DND-41 (cell line): Measurements from ENCODE around the gene LCA5L.

ENCODE experiments used
- ATAC-seq: fragments of 200-7000 bp; cut with Tn5 transposase; 3 replicates; pipeline ENCODE4 v1.9.1; 2021; ENCODE audit warnings: low read depth; ENCODE audit not compliant: insufficient read depth
- DNase-seq: peaks from one replicate; pipeline ENCODE4 v3.0.0-alpha.2; 2020
- H2AFZ ChIP-seq: 2 replicates; pipeline ENCODE4 v1.6.0; 2012; ENCODE audit warnings: low read depth, low read length
- H3K27ac ChIP-seq: 2 replicates; pipeline ENCODE4 v1.5.1; 2012; ENCODE audit warnings: low read length, inconsistent platforms
- H3K27me3 ChIP-seq: fragments of 200-600 bp; sonication (generic); 2 replicates; pipeline ENCODE4 v1.6.0; 2012; ENCODE audit warnings: low read length, mild to moderate bottlenecking, inconsistent platforms; ENCODE audit not compliant: insufficient read depth, poor library complexity
- H3K36me3 ChIP-seq: 2 replicates; pipeline ENCODE4 v1.5.1; 2012; ENCODE audit warnings: low read length, inconsistent platforms; ENCODE audit not compliant: insufficient read depth
- H3K4me1 ChIP-seq: 2 replicates; pipeline ENCODE4 v1.5.1; 2012; ENCODE audit warnings: mild to moderate bottlenecking, low read length; ENCODE audit not compliant: insufficient read depth
- H3K4me2 ChIP-seq: 2 replicates; pipeline ENCODE4 v1.6.0; 2012; ENCODE audit warnings: mild to moderate bottlenecking, moderate library complexity, low read length, inconsistent platforms; ENCODE audit not compliant: insufficient read depth
- H3K4me3 ChIP-seq, 2 experiments: fragments of 200-600 bp in 1 of 2; shearing (Covaris generic) in 1 of 2; 2 replicates each; pipeline ENCODE4 v1.5.1; 2012 to 2016; ENCODE audit warnings: inconsistent platforms in 2 of 2, low read length in 2 of 2, mild to moderate bottlenecking in 2 of 2, low read depth in 1 of 2, moderate library complexity in 1 of 2
- H3K79me2 ChIP-seq: 2 replicates; pipeline ENCODE4 v1.6.0; 2012; ENCODE audit warnings: low read length, inconsistent platforms; ENCODE audit not compliant: insufficient read depth
- H3K9ac ChIP-seq: 2 replicates; pipeline ENCODE4 v1.6.0; 2012; ENCODE audit warnings: low read depth, mild to moderate bottlenecking, inconsistent platforms, low read length, moderate library complexity
- H3K9me3 ChIP-seq: 2 replicates; pipeline ENCODE4 v1.5.1; 2012; ENCODE audit warnings: low read length, moderate library complexity, mild to moderate bottlenecking, inconsistent platforms; ENCODE audit not compliant: insufficient read depth, severe bottlenecking
- H4K20me1 ChIP-seq: 2 replicates; pipeline ENCODE4 v1.6.0; 2012; ENCODE audit warnings: low read length; ENCODE audit not compliant: insufficient read depth
- CTCF ChIP-seq: IDR thresholded peaks from 2 replicates; pipeline ENCODE4 v1.5.1; 2012; ENCODE audit warnings: borderline replicate concordance, low read length, moderate library complexity, mild to moderate bottlenecking; ENCODE audit not compliant: poor library complexity, severe bottlenecking; ENCODE audit errors: extremely low read depth
- EZH2 ChIP-seq: IDR thresholded peaks from 3 replicates; pipeline ENCODE4 v1.6.1; 2012; ENCODE audit warnings: borderline replicate concordance, low read depth, mild to moderate bottlenecking, moderate library complexity, low read length, inconsistent platforms; ENCODE audit not compliant: severe bottlenecking

The LCA5L gene

GRCh38 chr21:39479164-39479813 is 33.7 kb upstream of the LCA5L start:
- H3K9ac ChIP-seq = no peak overlapping the region
- no peaks in the 10 kb centered on the region for H4K20me1 ChIP-seq
- H3K36me3 ChIP-seq = no peaks in the 10 kb centered on the region
- no peak overlapping the region for H3K27ac ChIP-seq
- DNase-seq (no peak), ATAC-seq (no peak)
- no peaks in the 10 kb centered on the region for H3K79me2 ChIP-seq
- no peaks in the 10 kb centered on the region for H3K27me3 ChIP-seq
- no peaks in the 10 kb centered on the region for H3K9me3 ChIP-seq
- no peak overlapping the region for H3K4me3 ChIP-seq
- no peaks in the 10 kb centered on the region for H3K4me1 ChIP-seq
- TF ChIP-seq EZH2 (no peak), CTCF (no peak)
- no peak overlapping the region for H2AFZ ChIP-seq
- no peak overlapping the region for H3K4me2 ChIP-seq

DNA sequence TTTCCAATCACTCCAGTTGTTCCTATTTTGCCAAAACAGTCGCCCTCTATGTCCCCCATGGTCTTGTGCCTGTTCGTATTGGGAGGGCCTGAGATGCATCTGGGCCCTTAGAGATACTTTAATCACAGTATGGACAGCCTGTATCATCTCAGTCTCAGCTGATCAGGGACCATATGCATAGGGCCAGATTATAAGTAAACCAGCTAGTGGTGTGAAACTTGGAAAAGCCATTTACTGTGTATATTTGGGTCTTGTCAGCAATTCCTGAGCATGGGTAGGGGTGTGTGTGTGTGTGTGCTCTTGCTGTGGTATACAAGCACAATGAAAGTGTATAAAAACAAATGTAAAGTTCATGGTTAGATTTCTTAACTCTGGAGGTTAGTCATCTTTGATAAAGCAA is 29.0 kb upstream of the LCA5L start:
- H4K20me1 ChIP-seq = peaks cover 2% of the 10 kb centered on the region; the same call in 1 of the 2 replicates
- TF ChIP-seq EZH2 (no peak), CTCF (no peak)
- no peak for ATAC-seq

GRCh38 chr21:39472786-39473185 is 27.2 kb upstream of the LCA5L start:
- H3K4me3 ChIP-seq = no peak overlapping the region
- no peak overlapping the region for H3K27ac ChIP-seq
- no peaks in the 10 kb centered on the region for H3K27me3 ChIP-seq
- H3K9me3 ChIP-seq = no peaks in the 10 kb centered on the region
- H3K4me1 ChIP-seq = no peaks in the 10 kb centered on the region
- no peak overlapping the region for H3K9ac ChIP-seq
- ATAC-seq (no peak), DNase-seq (no peak)
- TF ChIP-seq CTCF = no peak
- no peak for TF ChIP-seq EZH2
- no peaks in the 10 kb centered on the region for H3K36me3 ChIP-seq
- H2AFZ ChIP-seq = no peak overlapping the region
- peaks cover 2% of the 10 kb centered on the region; the same call in 1 of the 2 replicates for H4K20me1 ChIP-seq
- H3K4me2 ChIP-seq = no peak overlapping the region
- H3K79me2 ChIP-seq = no peaks in the 10 kb centered on the region

More for the DNA sequence above, 29.0 kb upstream of the LCA5L start:
- Histone ChIP-seq H3K9ac (no peak overlapping the region), H2AFZ (no peak overlapping the region), H3K4me1 (no peaks in the 10 kb centered on the region), H3K4me2 (no peak overlapping the region), H3K4me3 (no peak overlapping the region), H3K9me3 (no peaks in the 10 kb centered on the region), H3K27ac (no peak overlapping the region), H3K27me3 (no peaks in the 10 kb centered on the region), H3K36me3 (no peaks in the 10 kb centered on the region), H3K79me2 (no peaks in the 10 kb centered on the region)
- no peak for DNase-seq
